B cell (primary cell): ENCODE data around the gene SLC7A10. TPM values are rescaled to one million over a fixed set of nuclear protein-coding genes. Genes with fewer than 3 reads are reported as not detected.
"Not testable (repeated sequence)": the region's sequence is repeated elsewhere in the genome, so short reads cannot be mapped to it uniquely, and the experiment has no call there.

Source experiments
- ATAC-seq: fragments of 200-7000 bp; cut with Tn5 transposase; one replicate; pipeline ENCODE4 v1.10.0; 2021; ENCODE audit warnings: low read depth, mild to moderate bottlenecking, moderate number of reproducible peaks, moderate library complexity
- CTCF ChIA-PET: fragments of 350-600 bp; sonication (Branson Sonifier 250); formaldehyde crosslinking; loops from one replicate; lab custom pipeline; 2021; ENCODE audit warnings: antibody characterized with exemption, inconsistent platforms; lab: Charles Lee
- POLR2A ChIA-PET: fragments of 350-600 bp; sonication (Branson Sonifier 250); formaldehyde crosslinking; loops from one replicate; lab custom pipeline; 2021; ENCODE audit warnings: antibody characterized with exemption; lab: Charles Lee
- DNase-seq: peaks from one replicate; pipeline ENCODE4 v3.0.0; 2013
- H2AFZ ChIP-seq: 2 replicates; pipeline ENCODE4 v1.6.1; 2012; ENCODE audit warnings: mild to moderate bottlenecking, low read depth, low read length; ENCODE audit not compliant: insufficient read depth, poor library complexity, severe bottlenecking
- H3K27ac ChIP-seq, 2 donors: 1 replicate in 1 of 2; 2 replicates in 1 of 2; pipeline ENCODE4 v1.5.1; 2012 to 2013; ENCODE audit warnings: low read length in 2 of 2, mild to moderate bottlenecking in 2 of 2, moderate library complexity in 1 of 2
- H3K27me3 ChIP-seq, 4 experiments: fragments of 200-600 bp in 1 of 4; sonication (generic) in 1 of 4; replicated peaks in 1 of 4; 1 replicate in 2 of 4; 2 replicates in 2 of 4; pipeline versions ENCODE4 v1.6.1 to v1.7.0; 2013 to 2016; ENCODE audit warnings: low read length in 3 of 4, mild to moderate bottlenecking in 2 of 4, mixed read lengths in 1 of 4, moderate library complexity in 1 of 4; ENCODE audit not compliant: insufficient read depth in 4 of 4, control insufficient read depth in 3 of 4; ENCODE audit errors: control extremely low read depth in 1 of 4
- H3K36me3 ChIP-seq, 2 experiments: replicated peaks in 1 of 2; 1 replicate in 1 of 2; 2 replicates in 1 of 2; pipeline versions ENCODE4 v1.6.1 to v1.7.1; 2013; ENCODE audit warnings: low read length in 1 of 2; ENCODE audit not compliant: insufficient read depth in 2 of 2, control insufficient read depth in 1 of 2; ENCODE audit errors: control extremely low read depth in 1 of 2, extremely low read depth in 1 of 2
- H3K4me1 ChIP-seq, 2 donors: fragments of 200-600 bp in 1 of 2; sonication (generic) in 1 of 2; 1 replicate in 1 of 2; 2 replicates in 1 of 2; pipeline versions ENCODE4 v1.5.1 to v1.6.1; 2013 to 2017; ENCODE audit warnings: low read length in 2 of 2; ENCODE audit not compliant: control insufficient read depth in 2 of 2, insufficient read depth in 2 of 2
- H3K4me2 ChIP-seq: replicated peaks from 2 replicates; pipeline ENCODE3; 2012; ENCODE audit warnings: mild to moderate bottlenecking, low read depth, low read length; ENCODE audit not compliant: poor library complexity, severe bottlenecking
- H3K4me3 ChIP-seq, 5 experiments: fragments of 200-600 bp in 1 of 5; sonication (generic) in 1 of 5; 1 replicate in 3 of 5; 2 replicates in 2 of 5; pipeline versions ENCODE4 v1.5.1 to v1.7.0; 2011 to 2016; ENCODE audit warnings: low read length in 4 of 5, mild to moderate bottlenecking in 4 of 5, low read depth in 2 of 5, control low read depth in 1 of 5, moderate library complexity in 1 of 5; ENCODE audit not compliant: insufficient read depth in 1 of 5; ENCODE audit errors: control extremely low read depth in 1 of 5, extremely low read depth in 1 of 5
- H3K79me2 ChIP-seq: fragments of 200-600 bp; sonication (generic); one replicate; pipeline ENCODE4 v1.6.0; 2016; ENCODE audit warnings: low read length; ENCODE audit not compliant: control insufficient read depth, insufficient read depth
- H3K9ac ChIP-seq: fragments of 200-600 bp; sonication (generic); 2 replicates; pipeline ENCODE4 v1.6.1; 2017; ENCODE audit warnings: mild to moderate bottlenecking, low read length, moderate library complexity
- H3K9me3 ChIP-seq, 3 donors: one replicate each; pipeline versions ENCODE4 v1.6.1 to v1.7.1; 2013; ENCODE audit warnings: low read length in 2 of 3; ENCODE audit not compliant: control insufficient read depth in 2 of 3, insufficient read depth in 1 of 3; ENCODE audit errors: control extremely low read depth in 1 of 3
- H4K20me1 ChIP-seq: 2 replicates; pipeline ENCODE4 v1.6.0; 2012; ENCODE audit warnings: mild to moderate bottlenecking, low read length; ENCODE audit not compliant: insufficient read depth, control insufficient read depth, poor library complexity, severe bottlenecking
- H3K27ac Mint-ChIP-seq: one replicate; pipeline ENCODE4 v1.8.0; 2021; ENCODE audit warnings: mixed read lengths
- H3K27me3 Mint-ChIP-seq: one replicate; pipeline ENCODE4 v1.8.0; 2021; ENCODE audit warnings: mixed read lengths
- H3K4me1 Mint-ChIP-seq: one replicate; pipeline ENCODE4 v1.8.0; 2021; ENCODE audit warnings: mixed read lengths
- H3K4me3 Mint-ChIP-seq: one replicate; pipeline ENCODE4 v1.8.0; 2021; ENCODE audit warnings: mixed read lengths
- H3K9me3 Mint-ChIP-seq: one replicate; pipeline ENCODE4 v1.8.0; 2022; ENCODE audit warnings: mixed read lengths; ENCODE audit not compliant: insufficient read depth
- EZH2 ChIP-seq: IDR thresholded peaks from 2 replicates; pipeline ENCODE4 v1.6.1; 2012; ENCODE audit warnings: borderline replicate concordance, low read depth, mild to moderate bottlenecking, moderate library complexity, low read length; ENCODE audit not compliant: insufficient read depth, poor library complexity, severe bottlenecking
- WGBS: methylation state at CpG from one replicate; pipeline ENCODE4 v1.1.5; 2013; ENCODE audit warnings: missing lambda C conversion rate; ENCODE audit not compliant: insufficient coverage; 5-methylcytosine and 5-hydroxymethylcytosine counted together
- intact Hi-C: fragments of 100-400 bp; cut with micrococcal nuclease; formaldehyde crosslinking; loops from one replicate; pipeline ENCODE4 v1.10.0; 2022
- polyA plus RNA-seq: library from polyadenylated mRNA; depleted of rRNA; stranded (reverse); fragments of >200 nt; gene quantifications from 2 replicates; pipeline ENCODE4 v1.2.3, GENCODE V29; 2012
- total RNA-seq, 2 donors: library from RNA; stranded (reverse); fragments of 120-200 nt in 1 of 2; gene quantifications; 1 replicate in 1 of 2; 2 replicates in 1 of 2; pipeline versions ENCODE4 v1.2.3 to v1.2.4, GENCODE V29; 2013 to 2022
- TF ChIP-seq, protein P1 (sequence below): fragments of 200-600 bp; IDR thresholded peaks from one replicate; pipeline ENCODE4 v1.8.0; 2022; ENCODE audit warnings: antibody characterized with exemption, mild to moderate bottlenecking

The SLC7A10 gene
- total and polyA plus RNA-seq, 2 donors (not counting 1 experiment from before 2014, with no cell fraction given): not detected

DNA sequence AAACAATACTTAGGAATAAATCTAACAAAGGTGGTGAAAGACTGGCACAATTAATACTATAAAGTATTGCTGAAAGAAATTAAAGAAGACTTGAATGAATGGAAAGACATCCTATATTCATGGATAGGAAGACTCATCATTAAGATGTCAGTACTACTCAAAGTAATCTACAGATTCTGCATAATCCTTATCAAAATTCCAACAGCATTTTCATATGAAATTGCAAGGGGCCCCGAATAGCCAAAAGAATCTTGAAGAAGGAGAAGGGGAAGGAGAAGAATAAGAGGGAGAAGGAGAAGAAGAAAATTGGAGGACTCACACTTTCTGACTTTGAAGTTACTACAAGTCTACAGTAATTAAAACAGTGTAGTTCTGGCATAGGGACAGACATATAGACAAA lies 57.1 kb downstream of the SLC7A10 start:
- no peak overlapping the region for H3K4me3 ChIP-seq
- intact Hi-C loops: no loop called here
- no peaks in the 10 kb centered on the region for H3K27me3 ChIP-seq
- H3K79me2 ChIP-seq: peaks cover 3% of the 10 kb centered on the region
- Mint-ChIP-seq H3K9me3 (no peaks in the 10 kb centered on the region), H3K27me3 (no peaks in the 10 kb centered on the region), H3K4me3 (no peak overlapping the region), H3K27ac (no peak overlapping the region), H3K4me1 (peaks cover 6% of the 10 kb centered on the region)
- peaks cover 0 to 11% of the 10 kb centered on the region in 2 donors for H3K4me1 ChIP-seq
- TF ChIP-seq, protein P1, sequence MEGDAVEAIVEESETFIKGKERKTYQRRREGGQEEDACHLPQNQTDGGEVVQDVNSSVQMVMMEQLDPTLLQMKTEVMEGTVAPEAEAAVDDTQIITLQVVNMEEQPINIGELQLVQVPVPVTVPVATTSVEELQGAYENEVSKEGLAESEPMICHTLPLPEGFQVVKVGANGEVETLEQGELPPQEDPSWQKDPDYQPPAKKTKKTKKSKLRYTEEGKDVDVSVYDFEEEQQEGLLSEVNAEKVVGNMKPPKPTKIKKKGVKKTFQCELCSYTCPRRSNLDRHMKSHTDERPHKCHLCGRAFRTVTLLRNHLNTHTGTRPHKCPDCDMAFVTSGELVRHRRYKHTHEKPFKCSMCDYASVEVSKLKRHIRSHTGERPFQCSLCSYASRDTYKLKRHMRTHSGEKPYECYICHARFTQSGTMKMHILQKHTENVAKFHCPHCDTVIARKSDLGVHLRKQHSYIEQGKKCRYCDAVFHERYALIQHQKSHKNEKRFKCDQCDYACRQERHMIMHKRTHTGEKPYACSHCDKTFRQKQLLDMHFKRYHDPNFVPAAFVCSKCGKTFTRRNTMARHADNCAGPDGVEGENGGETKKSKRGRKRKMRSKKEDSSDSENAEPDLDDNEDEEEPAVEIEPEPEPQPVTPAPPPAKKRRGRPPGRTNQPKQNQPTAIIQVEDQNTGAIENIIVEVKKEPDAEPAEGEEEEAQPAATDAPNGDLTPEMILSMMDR: no peak
- no peak for TF ChIP-seq EZH2
- ChIA-PET CTCF (no interaction called here), POLR2A (no interaction called here)
- no peak for DNase-seq
- WGBS: no CpG with 5 or more reads among the region's 1 CpG
- no peaks in the 10 kb centered on the region for H3K36me3 ChIP-seq
- H3K4me2 ChIP-seq: no peak overlapping the region
- H4K20me1 ChIP-seq: no peaks in the 10 kb centered on the region
- H3K9me3 ChIP-seq: peaks cover 1 to 7% (median 4%) of the 10 kb centered on the region in 3 donors
- no peak overlapping the region for H3K9ac ChIP-seq
- H3K27ac ChIP-seq: no peak overlapping the region
- ATAC-seq: no peak
- H2AFZ ChIP-seq: no peak overlapping the region

DNA sequence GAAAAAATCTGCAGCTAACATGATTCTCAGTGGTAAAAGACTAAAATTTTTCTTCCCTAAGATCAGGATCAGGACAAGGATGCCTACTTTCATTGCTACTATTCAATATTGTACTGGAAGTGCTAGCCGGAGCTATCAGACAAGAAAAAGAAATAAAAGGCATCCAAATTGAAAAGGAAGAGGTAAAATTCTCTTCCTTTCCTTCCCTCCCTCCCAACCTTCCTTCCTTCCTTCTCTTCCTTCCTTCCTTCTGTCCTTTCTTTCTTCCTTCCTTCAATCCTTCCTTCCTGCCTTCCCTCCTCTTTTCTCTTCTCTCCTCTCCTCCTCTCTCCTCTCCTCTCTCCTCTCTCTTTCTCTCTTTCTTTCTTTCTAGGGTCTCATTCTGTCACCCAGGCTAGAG lies 58.2 kb downstream of the SLC7A10 start:
- Histone ChIP-seq H3K36me3 (no peaks in the 10 kb centered on the region), H3K27ac (no peak overlapping the region), H3K9ac (no peak overlapping the region), H3K4me3 (no peak overlapping the region), H3K4me2 (no peak overlapping the region), H3K4me1 (peaks cover 0 to 2% of the 10 kb centered on the region in 2 donors), H3K79me2 (no peaks in the 10 kb centered on the region), H3K27me3 (no peaks in the 10 kb centered on the region), H3K9me3 (peaks cover 1 to 7% (median 4%) of the 10 kb centered on the region in 3 donors), H4K20me1 (no peaks in the 10 kb centered on the region), H2AFZ (no peak overlapping the region)
- Mint-ChIP-seq H3K27me3 (no peaks in the 10 kb centered on the region), H3K4me1 (peaks cover 1% of the 10 kb centered on the region), H3K9me3 (no peaks in the 10 kb centered on the region), H3K4me3 (no peak overlapping the region), H3K27ac (no peak overlapping the region)
- no peak for ATAC-seq
- CTCF ChIA-PET: interaction anchor here (0.9 kb wide), 1 partner anchor 21 kb away, joined by 3 read pairs; no protein-coding TSS in a partner anchor
- no CpG with 5 or more reads among the region's 1 CpG for WGBS
- intact Hi-C loops: no loop called here
- DNase-seq: no peak
- TF ChIP-seq, protein P1: no peak
- no peak for TF ChIP-seq EZH2
- POLR2A ChIA-PET: no interaction called here

DNA sequence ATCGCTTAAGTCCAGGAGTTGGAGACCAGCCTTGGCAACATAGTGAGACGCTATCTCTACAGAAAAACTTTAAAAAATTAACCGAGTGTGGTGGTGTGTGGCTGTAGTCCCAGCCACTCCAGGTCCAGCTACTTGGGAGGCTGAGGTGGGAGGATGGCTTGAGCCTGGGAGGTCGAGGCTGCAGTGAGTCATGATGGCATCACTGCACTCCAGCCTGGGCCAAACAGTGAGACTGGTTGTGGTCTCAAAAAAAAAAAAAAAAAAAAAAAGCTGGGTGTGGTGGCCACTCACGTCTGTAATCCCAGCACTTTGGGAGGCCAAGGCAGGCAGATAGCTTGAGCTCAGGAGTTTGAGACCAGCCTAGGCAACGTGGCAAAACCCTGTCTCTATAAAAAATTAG lies 59.6 kb downstream of the SLC7A10 start:
- DNase-seq, H3K9ac ChIP-seq, H3K27ac Mint-ChIP-seq, ATAC-seq, H3K79me2 ChIP-seq, H2AFZ ChIP-seq, H3K9me3 ChIP-seq, H3K4me1 Mint-ChIP-seq, H3K4me1 ChIP-seq, H3K4me3 ChIP-seq, H4K20me1 ChIP-seq, H3K27me3 Mint-ChIP-seq, H3K36me3 ChIP-seq, H3K27me3 ChIP-seq, H3K4me2 ChIP-seq, intact Hi-C loops, H3K9me3 Mint-ChIP-seq, POLR2A ChIA-PET, H3K27ac ChIP-seq, H3K4me3 Mint-ChIP-seq: not testable (repeated sequence)
- CTCF ChIA-PET: interaction anchor here (3.2 kb wide), 1 partner anchor 18 kb away, joined by 13 read pairs; no protein-coding TSS in a partner anchor
- WGBS: 100% methylated on average over 3 of the region's 6 CpGs
